Stimulated activated CD8-positive, alpha-beta memory T cell treated with anti-CD3 and anti-CD28 coated beads, Interleukin-7, amount 100 ng/mL, for 4 hours (primary cell): Measurements from ENCODE around the gene RETREG2.

Experiments used
- DNase-seq, 2 donors: peaks; one replicate each; pipeline ENCODE4 v3.0.0-alpha.2; 2020; ENCODE audit warnings: low read depth in 2 of 2

The RETREG2 gene

GRCh38 chr2:219177552-219178376 lies at the start of gene RETREG2:
Gene RETREG2, plus strand, starts transcription at chr2:219178275. Its CDS starts 78 bp downstream, at chr2:219178353.
- DNase-seq = peak; percentile 56 to 77

GRCh38 chr2:219128396-219128795 lies 49.7 kb upstream of the RETREG2 start:
- DNase-seq = no peak

- no peak for DNase-seq
Measured at GRCh38 chr2:219129589-219129988, 48.5 kb upstream of the RETREG2 start.

GRCh38 chr2:219131327-219131726 lies 46.7 kb upstream of the RETREG2 start:
- DNase-seq = no peak

- DNase-seq = no peak
Measured at GRCh38 chr2:219131744-219132143, 46.3 kb upstream of the RETREG2 start.

- no peak for DNase-seq
Measured at GRCh38 chr2:219133976-219134375, 44.1 kb upstream of the RETREG2 start.

GRCh38 chr2:219140722-219141121 lies 37.4 kb upstream of the RETREG2 start:
- DNase-seq = no peak

- no peak for DNase-seq
Measured at GRCh38 chr2:219142329-219142728, 35.7 kb upstream of the RETREG2 start.

- no peak for DNase-seq
Measured at GRCh38 chr2:219149667-219150066, 28.4 kb upstream of the RETREG2 start.

GRCh38 chr2:219155054-219155644 lies 22.9 kb upstream of the RETREG2 start:
- DNase-seq = peak in 1 of 2 donors; percentile 31

- DNase-seq = no peak
Measured at GRCh38 chr2:219157396-219157795, 20.7 kb upstream of the RETREG2 start.

GRCh38 chr2:219158025-219158424 lies 20.1 kb upstream of the RETREG2 start:
- DNase-seq = no peak

- DNase-seq = no peak
Measured at GRCh38 chr2:219158586-219158985, 19.5 kb upstream of the RETREG2 start.

GRCh38 chr2:219159771-219160185 lies 18.3 kb upstream of the RETREG2 start:
- no peak for DNase-seq

GRCh38 chr2:219160186-219161017 lies 17.7 kb upstream of the RETREG2 start, which contains the start of gene NHEJ1:
Gene NHEJ1, minus strand, starts transcription at chr2:219160815. Its CDS starts 2,453 bp downstream, at chr2:219158362.
- peak; percentile 85 to 88 for DNase-seq

GRCh38 chr2:219161097-219161496 lies 17.0 kb upstream of the RETREG2 start:
- DNase-seq = no peak

- no peak for DNase-seq
Measured at GRCh38 chr2:219163156-219163555, 14.9 kb upstream of the RETREG2 start.

- DNase-seq = no peak
Measured at GRCh38 chr2:219165058-219165911, 12.8 kb upstream of the RETREG2 start.

GRCh38 chr2:219167997-219168396 lies 10.1 kb upstream of the RETREG2 start:
- DNase-seq = no peak

GRCh38 chr2:219168526-219168925 lies 9.5 kb upstream of the RETREG2 start:
- DNase-seq = no peak

GRCh38 chr2:219168932-219169331 lies 9.1 kb upstream of the RETREG2 start:
- DNase-seq = no peak
